ENCODE measurements around the gene LRP5.
"Not testable (repeated sequence)": the region's sequence is repeated elsewhere in the genome, so short reads cannot be mapped to it uniquely, and the experiment has no call there.

Gene LRP5

DNA sequence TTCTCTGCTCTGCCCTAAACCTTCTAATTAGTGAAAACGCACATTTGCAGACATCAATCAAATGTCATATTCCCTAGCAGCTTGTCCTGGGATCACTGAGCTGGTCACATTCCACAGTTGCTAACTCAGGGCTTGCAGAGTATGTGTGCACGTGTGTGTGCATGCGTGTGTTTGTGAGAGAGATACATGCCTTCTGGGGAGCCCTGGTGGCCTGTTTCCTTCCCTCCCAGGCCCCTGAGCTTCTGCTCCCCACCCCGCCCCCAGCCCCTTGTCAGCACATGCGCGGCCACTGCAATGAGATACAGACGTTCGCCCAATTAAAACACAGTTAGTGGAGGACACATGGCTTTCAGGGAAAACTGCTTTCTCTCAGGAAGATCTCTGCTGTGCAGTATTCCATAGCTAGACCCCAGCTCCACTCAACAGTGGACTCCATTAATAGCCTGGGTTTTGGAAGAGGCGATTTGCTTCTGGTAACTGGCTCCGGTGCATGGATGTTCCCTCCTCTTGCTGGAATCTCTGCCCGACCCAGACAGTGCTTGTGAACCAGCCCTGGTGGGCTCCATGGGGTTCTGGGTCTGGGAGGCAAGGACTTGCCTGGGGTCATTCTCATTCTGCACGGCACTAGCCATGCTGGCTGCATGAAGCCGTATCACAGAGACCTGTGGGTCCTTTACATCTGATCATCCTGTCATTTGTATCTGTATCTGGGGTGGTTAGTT is 17.7 kb downstream of the LRP5 start:
- no peak for DNase-seq

DNA sequence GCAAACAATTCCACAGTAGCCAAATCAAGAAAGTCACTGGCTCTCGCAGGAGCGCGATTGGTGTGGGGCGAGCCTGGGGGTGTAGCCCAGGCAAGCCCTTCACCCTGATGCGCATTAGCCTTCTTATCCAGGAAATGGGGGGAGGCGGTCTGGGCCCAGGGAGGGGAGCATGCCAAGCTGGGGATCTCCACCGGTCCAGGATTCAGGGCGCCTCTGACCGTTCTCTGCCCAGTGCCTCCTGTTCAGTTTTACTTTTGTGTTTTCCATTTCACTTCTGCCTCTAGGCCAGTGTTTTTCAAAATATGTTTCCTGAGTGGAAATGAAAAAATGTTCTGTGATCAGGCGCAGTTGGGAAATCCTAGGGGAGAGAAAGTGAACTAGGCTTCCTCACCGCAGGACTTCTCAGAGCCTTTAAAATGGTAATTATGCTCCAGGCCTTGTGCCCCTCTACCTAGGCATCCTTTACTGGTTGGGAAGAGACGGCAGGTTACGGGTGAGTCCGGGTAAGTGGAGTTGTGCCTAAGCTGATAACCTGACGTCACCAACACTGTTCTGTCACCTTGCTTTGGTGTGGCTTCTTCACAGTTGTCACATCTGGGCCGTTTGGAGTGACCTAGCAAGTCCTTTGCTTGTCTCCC is 18.4 kb downstream of the LRP5 start:
- DNase-seq: peak; percentile 12

DNA sequence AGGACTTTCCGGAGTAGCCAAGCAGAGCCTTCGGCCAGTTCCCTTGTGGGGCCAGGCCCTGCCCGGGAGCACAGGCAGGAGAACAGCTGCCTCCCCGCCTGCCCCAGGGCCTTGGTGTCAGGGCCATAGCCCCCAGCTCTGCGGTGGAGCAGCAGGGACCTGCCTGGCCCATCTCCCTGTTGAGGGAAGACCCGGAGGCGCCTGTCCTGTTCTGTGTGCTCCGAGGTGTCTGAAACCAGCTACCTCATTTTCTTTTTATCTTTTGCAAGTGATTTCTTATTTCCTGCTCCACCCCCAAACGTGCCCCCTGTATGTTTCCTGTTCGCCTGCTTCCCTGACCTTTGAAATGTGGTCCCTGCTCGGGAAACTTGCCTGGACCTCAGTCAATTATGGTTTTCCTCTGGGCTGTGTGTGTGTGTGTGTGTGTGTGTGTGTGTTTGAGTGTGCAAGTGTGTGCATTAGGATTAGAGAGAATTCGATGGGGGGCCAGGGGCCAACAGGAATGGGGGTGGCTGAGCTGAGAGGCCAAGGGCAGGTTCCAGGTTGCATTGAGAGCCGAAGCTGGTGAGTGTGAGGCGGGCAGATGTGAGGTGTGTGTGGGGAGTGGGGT is 19.1 kb downstream of the LRP5 start:
- DNase-seq: no peak

DNA sequence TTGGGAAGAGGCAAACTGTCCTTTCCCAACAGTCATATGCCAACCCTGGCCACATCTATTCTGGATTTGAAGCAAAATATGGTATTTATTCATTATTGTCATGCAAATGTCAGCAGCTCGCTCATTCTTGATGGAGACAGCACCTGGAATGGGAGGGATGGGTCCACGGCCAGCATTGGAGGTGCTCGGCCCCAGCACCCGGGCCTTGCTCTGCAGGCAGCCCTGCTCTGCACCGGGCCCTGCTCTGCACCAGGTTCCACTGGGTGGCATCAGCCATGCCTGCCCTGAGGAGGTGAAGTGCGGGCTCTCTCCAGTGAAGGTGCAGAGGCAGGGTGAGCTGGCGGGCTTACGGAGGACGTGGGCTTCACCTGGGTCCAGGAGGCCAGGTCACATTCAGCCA is 19.8 kb downstream of the LRP5 start:
- no peak for DNase-seq

DNA sequence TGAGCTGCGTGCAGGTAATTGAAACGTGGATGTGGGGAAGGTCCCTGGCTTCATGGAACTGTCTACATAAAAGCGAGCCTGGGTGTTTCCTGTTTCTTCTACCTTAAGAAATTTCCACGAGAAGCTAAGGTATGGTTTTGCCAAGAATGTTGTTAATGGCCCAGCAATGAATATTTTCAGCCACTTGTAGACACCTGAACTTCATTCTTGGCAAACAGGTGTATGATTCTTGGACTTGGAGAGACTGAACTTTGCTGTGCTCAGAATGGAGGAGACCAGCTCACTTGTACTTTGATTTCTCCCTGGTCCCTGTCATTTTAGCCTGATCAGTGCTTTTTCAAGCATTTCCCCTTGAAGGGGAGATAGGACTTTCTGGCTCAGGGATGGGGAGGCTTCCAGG is 20.8 kb downstream of the LRP5 start:
- DNase-seq: no peak

DNA sequence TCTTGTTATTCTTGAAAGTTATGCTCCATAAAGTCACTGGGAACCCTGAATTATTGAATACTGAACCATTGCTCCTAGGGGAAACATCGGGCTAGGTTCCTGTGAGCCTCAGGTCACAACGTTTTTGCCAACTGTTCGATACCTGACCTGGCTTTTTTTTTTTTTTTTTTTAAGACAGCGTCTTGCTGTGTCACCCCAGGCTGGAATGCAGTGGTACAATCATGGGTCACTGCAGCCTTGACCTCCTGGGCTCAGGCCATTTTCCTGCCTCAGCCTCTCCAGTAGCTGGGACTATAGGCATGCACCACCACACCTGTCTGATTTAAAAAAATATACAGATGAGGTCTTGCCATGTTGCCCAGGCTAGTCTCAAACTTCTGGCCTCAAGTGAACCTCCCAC is 22.5 kb downstream of the LRP5 start:
- no peak for DNase-seq

DNA sequence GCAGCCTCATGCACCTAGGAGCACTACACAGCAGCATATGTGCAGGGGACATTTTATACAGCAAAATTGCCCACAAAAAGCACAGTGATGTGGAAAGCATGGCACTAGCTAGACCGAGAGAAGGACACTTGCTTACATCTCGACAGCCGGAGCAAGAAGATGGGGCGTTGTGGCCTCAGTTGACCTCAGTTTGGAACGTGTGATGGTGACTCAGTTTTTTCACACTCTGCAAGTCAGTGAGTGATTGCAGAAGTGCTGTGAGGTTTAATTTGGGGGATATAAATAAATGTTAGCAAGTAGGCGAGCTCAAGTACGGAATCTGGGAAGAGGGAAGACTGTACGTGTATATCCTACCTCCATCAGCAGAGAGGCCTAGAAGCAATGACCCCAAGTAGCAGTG is 23.3 kb downstream of the LRP5 start:
- DNase-seq: peak; percentile 47

DNA sequence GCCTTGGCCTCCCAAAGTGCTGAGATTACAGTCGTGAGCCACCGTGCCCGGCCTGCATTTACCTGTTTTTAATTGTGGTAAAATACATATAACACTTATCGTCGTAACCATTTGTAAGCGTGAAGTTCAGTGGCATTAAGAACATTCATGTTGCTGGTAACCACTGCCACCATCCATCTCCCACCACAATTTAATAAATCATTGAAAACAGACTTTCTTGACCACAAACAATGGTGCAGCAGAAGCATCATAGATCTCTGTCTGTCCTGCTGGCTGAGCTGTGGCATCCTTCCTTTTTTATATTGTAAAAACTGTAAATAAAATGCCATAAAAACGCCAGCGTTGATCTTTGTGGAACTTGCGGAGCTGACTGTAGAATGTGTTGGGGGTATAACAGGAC is 24.3 kb downstream of the LRP5 start:
- DNase-seq: no peak

DNA sequence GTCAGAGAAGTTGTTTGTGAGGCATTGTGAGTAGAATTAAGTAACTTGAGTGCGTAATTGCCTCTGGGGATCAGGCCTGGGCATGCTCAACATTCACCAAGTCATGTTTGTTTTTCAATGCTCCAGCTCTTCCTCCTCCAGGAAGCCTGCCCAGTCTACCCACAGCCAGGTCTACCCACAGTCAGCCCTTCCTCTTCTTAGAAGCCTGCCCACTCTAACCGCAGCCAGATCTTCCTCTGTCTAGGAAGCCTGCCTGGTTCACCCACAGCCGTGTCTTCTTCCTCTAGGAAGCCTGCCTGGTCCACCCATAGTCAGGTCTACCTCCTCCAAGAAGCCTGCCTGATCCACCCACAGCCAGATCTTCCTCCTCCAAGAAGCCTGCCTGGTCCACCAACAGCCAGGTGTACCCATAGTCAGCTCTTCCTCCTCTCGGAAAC is 25.0 kb downstream of the LRP5 start:
- peak; percentile 49 for DNase-seq

DNA sequence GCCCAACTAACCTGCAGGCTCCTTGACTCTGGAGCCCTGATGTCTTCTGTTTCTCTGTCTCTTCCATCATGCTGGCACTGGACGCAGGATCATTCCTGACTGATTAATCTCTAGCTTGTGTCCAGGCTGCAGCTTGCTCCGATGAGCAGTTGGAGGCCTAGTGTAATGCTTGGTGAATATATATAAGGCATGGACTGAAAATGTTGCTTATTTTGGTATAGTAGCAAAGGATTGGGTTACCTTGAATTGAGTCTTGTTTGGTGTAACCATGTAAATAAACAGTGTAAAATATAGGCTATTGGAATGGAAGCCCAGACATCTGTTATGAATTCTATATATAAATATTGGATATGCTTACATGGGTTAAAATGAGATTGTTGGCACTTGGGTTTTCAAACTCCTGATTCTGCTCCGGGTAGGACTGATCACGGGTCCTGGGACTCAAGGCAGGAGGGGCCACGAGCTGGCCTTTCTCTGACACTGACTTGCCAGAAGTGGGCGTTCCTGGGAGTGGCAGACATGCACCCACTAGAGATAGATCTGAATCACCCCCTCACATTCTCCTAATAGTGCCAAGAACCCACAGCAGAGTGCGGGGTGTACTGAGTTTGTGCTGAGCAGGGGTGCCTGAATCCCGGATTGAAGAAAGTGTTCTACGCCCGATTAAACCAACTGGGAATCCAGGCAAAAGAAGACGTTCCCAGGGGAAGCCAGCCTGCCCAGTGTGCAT is 25.8 kb downstream of the LRP5 start:
- no peak for DNase-seq

DNA sequence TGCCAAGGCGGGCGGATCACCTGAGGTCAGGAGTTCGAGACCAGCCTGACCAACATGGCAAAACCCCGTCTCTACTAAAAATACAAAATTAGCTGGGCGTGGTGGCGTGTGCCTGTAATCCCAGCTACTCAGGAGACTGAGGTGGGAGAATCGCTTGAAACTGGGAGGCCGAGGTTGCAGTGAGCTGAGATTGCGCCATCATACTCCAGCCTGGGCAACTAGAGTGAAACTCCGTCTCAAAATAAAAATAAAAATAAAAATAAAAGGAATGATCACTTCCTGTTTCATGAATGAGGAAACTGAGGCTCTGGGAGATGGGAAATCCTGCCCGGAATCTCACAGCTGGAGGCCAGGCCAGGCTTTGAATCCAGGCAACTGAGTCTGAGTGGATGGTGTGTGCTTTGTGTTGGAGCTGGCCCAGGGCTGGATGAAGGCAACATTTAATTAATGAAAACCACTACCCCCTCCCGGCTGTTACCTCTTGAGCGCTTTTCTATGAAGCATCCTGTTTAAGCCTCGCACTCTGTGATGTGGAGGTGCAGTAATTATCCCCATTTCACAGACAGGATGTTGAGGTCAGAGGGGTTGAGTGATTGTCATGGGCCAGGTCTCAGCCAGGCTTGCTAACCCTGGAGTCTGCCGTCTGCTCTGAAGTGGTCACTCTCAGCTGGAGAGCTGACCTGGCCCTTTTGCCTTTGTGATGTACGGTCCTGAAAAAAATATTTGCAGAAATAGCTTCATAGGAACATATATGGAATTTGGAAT is 27.8 kb downstream of the LRP5 start:
- no peak for DNase-seq

DNA sequence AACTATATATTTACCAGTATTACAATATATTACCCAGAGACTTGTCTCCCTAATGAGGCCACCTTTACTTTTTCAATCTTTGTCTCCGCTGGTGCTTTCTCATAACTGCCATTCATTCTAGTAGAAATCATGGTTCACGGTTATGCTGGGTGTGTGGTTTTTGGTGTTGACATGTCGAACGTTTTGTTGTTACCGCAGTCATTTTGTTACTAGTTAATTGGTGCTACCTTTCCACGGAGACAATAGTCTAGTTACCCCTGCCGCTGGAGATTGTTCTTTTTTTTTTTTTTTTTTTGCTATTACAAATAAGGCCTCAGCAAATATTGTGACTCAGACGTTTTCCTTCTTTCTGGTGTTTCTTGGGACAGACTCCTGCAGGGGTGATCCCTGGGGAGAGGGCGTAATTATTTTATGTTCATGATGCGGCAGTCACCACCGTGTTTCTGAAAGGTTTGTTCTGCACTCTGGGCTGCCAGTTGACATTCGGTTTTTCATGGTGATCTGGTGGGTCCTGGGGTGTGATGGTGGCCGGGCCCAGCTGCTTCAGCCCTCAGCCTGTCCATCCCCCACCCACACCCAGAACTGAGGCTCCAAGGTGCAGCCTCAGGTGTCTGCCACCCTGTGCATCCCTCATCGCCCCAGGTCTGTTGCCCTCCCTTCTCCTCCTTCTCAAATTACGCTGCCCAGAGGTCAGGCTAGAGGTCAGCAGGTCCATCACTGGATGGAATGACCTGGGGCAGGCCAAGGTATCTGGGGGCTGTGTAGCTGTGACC is 28.6 kb downstream of the LRP5 start:
- DNase-seq: no peak

DNA sequence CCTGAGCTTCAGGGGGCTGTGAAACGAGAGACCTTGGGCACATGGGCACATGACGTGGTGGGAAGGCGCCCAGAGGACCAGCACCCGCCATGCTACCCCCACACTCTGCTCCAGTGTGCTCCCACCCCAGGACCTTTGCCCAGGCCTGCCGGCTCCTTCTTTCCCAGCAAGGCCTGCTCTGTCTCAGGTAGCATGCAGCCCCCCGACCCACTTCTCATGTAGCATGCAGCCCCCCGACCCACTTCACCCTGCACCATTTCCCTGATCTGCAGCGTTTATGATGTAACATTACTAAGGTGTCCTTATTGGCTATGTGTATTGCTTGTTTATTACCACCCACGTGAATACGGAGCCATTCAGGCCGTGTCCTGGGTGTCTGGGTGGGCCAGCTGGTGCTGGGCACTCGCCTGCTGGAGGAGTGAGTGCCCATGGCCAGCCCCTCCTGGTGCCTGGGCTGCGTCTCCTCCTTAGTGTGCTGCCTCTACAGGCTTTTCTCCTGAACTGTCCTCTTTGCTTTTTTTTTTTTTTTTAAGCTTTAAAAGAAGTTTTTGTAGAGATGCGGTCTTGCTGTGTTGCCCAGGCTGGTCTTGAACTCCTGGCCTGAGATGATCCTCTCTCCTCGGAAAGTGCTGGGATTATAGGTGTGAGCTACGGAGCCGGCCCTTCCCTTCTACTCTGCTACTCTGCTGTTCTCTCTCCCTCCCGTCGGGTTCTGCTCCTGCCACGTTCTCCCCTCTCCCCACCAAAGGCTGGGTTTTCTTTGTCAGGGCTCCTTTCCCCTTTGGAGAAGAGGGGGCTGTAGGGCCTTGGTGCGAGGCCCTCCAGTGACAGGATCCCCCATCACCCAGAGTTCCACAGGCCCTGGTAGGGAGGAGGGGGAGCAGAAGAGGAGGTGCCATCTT is 29.4 kb downstream of the LRP5 start:
- no peak for DNase-seq

DNA sequence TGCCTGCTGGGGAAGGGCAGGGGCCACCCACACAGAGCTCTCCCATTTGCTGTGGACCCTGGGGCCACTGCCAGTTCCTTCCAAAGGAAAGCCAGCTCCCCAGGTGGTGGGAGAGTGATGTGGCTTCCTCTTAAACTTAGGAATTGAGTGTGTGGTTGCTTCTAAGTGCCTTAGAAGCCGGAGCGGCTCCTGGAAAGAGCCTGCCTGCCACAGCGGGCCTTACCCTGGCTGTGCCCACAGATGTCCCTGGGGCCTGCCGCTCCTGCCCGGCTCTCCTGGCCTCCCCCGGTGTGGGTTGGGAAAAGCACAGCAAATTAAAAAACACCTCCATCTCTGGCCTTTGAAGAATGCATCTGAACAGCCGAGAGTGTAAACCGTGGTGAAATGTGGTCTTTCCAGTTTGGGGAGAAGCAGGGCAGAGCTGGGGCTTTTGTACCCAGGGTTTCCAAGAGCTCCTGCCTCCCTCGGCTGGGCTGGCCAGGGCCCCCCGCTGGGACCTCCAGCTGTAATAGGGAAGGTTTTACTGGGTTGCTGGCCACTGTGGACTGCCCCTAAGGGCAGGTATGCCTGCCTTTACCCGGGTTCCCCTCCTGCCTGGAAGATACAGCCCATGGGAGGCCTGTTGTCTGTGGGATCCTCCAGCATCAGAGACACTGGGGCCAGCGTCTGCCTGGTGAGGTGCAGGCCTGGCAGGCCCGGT is 30.2 kb downstream of the LRP5 start:
- no peak for DNase-seq

DNA sequence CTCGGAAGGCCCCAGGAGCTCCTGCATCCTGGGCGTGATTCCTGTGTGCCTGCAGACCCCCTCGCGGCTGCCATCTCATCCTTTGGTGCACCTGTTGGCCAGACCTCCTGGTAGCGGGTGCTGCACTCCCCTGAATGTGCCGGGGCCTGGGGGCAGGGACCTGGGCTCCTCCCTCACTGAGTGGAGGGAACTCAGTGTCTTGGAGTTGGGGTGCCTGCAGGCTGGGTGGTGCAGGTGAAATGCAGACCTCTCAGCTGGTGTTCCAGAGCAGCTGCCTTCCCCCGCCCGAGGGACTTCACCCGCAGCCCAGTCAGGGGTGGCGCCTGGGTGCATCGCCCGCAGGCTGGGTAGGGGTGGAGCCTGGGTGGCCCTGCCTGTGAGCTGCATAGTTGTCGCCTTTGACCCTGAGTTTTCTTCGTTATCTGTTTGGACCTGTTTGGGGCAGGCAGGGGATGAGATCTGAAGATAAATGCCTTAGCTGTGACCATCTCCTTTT is 31.4 kb downstream of the LRP5 start:
- DNase-seq: no peak

DNA sequence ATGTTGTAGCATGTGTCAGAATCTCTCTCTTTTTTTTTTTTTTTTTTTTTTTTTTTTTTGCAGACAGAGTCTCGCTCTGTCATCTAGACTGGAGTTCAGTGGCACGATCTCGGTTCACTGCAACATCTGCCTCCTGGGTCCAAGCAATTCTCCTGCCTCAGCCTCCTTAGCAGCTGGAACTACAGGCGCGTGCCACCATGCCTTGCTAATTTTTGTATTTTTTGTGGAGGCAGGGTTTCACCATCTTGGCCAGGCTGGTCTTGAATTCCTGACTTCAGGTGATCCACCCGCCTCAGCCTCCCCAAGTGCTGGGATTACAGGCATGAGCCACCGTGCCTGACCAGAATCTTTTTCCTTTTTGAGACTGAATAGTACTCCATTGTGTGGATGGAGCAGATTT is 32.4 kb downstream of the LRP5 start:
- DNase-seq: not testable (repeated sequence)

DNA sequence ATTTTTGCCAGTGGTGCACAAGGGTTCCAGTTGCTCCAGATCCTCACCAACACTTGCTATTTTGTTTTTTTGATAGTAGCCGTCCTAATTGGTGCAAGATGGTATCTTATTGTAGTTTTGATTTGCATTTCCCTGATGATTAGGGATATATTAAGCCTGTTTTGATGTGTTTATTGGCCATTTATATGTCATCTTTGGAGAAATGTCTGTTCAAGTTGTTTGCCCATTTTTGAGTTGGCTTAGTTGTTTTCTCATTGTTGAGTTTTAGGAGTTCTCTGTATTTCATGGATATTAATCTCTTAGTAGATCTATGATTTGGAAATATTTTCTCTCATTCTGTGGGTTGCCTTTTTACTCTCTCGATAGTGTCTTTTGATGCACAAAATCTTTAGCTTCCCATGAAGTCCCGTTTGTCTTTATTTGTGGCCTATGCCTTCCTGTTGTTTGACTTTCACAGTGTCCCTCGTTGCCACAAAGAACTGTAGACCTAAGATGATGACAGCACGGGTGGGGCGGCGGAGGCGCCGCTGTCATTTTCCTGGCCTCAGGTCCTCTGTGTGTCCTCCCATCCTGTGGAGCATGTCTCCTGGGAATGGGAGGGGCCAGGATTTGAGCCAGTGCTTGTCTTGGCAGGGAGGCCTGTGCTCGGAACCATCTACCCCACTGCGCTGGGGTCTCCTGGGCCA is 33.5 kb downstream of the LRP5 start:
- no peak for DNase-seq

DNA sequence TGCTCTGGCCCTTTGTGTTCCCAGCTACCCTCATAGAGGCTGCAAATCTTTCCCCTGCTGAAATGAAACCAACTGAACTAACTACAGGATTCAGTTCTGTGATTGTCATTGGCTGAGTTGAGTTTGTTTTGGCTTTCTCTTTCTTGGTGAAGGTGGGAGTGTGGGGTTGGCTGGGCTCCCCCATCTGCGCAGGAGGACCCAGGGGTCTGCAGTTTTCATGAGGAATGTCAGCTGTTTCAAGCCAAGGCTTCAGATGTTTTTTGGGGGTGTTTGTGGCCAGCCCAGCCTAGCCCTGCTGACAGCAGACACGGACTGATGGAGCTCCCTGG is 34.0 kb downstream of the LRP5 start:
- DNase-seq: no peak

DNA sequence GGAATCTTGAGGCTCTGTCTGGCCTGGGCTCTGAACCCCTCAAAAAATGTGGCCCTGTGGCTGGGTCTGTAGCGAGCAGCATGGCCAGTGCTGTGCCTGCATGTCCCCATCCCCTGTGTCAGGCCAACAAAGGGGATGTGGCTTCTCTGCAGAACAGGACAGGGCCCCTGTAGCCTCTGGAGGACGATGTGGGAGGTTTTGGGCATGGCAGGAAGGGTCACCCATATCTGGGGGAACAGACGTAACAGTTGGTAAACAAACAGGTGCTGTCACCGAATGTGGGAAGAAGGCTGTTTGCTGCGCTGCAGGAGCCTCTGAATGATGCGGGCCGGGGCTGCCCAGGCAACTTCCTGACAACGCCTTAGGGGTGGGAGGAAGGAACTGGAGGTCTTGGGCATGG is 35.0 kb downstream of the LRP5 start:
- no peak for DNase-seq

DNA sequence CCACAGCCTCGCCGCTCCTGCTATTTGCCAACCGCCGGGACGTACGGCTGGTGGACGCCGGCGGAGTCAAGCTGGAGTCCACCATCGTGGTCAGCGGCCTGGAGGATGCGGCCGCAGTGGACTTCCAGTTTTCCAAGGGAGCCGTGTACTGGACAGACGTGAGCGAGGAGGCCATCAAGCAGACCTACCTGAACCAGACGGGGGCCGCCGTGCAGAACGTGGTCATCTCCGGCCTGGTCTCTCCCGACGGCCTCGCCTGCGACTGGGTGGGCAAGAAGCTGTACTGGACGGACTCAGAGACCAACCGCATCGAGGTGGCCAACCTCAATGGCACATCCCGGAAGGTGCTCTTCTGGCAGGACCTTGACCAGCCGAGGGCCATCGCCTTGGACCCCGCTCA is 35.5 kb downstream of the LRP5 start:
- DNase-seq: no peak

Data from suppressor macrophage treated with lipopolysaccharide for 4 hours (primary cell).